HepG2 (cell line): ENCODE data around the gene MYOF. TPM values are rescaled to one million over a fixed set of nuclear protein-coding genes. Genes with fewer than 3 reads are reported as not detected.

Source experiments
- ATAC-seq: fragments of 200-7000 bp; cut with Tn5 transposase; 3 replicates; pipeline ENCODE4 v1.9.1; 2020; ENCODE audit warnings: mild to moderate bottlenecking, moderate library complexity
- BruUV-seq: library from RNA; stranded (reverse); fragments of 400-500 nt; replicated peaks from 2 replicates; lab custom pipeline; 2021; lab: Mats Ljungman, UMichigan
- CTCF ChIA-PET: fragments of 300-600 bp; formaldehyde crosslinking; extraction: SDS; loops from one replicate; lab custom pipeline; 2021; ENCODE audit warnings: low total read pairs, inconsistent platforms, low intra/inter-chr PET ratio; lab: Yijun Ruan, JAX
- POLR2A ChIA-PET: fragments of 350-600 bp; sonication (Branson Sonifier 250); formaldehyde crosslinking; loops from one replicate; lab custom pipeline; 2020; ENCODE audit warnings: antibody characterized with exemption, inconsistent platforms; lab: Yijun Ruan, JAX
- DNase-seq: peaks from one replicate; pipeline ENCODE4 v3.0.0-alpha.2; 2015; ENCODE audit warnings: low spot score
- FAIRE-seq: peaks from 3 replicates; lab custom pipeline; 2011; peaks lifted over from hg19 to GRCh38; lab: Jason Lieb, UNC
- H2AFZ ChIP-seq: one replicate; pipeline ENCODE4 v1.6.1; 2011; ENCODE audit warnings: low read length, inconsistent platforms
- H3K27ac ChIP-seq: fragments of 300-600 bp; 3 replicates; pipeline ENCODE4 v1.8.0; 2011; ENCODE audit warnings: mixed run types, mild to moderate bottlenecking, mixed read lengths, low read length, inconsistent platforms; ENCODE audit not compliant: insufficient read depth; ENCODE audit errors: extremely low read length
- H3K27me3 ChIP-seq, 2 experiments: fragments of 200-600 bp in 1 of 2; 2 replicates in 1 of 2; 3 replicates in 1 of 2; pipeline versions ENCODE4 v1.6.0 to v1.8.0; 2011; ENCODE audit warnings: low read length in 2 of 2, mild to moderate bottlenecking in 2 of 2, moderate library complexity in 2 of 2, inconsistent platforms in 1 of 2; ENCODE audit not compliant: insufficient read depth in 2 of 2, control insufficient read depth in 1 of 2
- H3K36me3 ChIP-seq, 2 experiments: fragments of 200-600 bp in 1 of 2; replicated peaks in 1 of 2; 2 replicates in 1 of 2; 3 replicates in 1 of 2; pipeline versions ENCODE4 v1.5.1 to v1.8.0; 2011; ENCODE audit warnings: low read length in 2 of 2, inconsistent platforms in 1 of 2; ENCODE audit not compliant: insufficient read depth in 2 of 2, control insufficient read depth in 1 of 2
- H3K4me1 ChIP-seq: 2 replicates; pipeline ENCODE4 v1.5.1; 2012; ENCODE audit warnings: low read length, inconsistent platforms; ENCODE audit not compliant: insufficient read depth
- H3K4me2 ChIP-seq: 2 replicates; pipeline ENCODE4 v1.6.0; 2011; ENCODE audit warnings: low read depth, low read length, inconsistent platforms
- H3K4me3 ChIP-seq, 3 experiments: fragments of 200-600 bp in 1 of 3; sonication (generic), shearing (Covaris generic) in 1 of 3; replicated peaks in 1 of 3; 2 replicates each; pipeline ENCODE4 v1.5.1; 2011 to 2016; ENCODE audit warnings: low read length in 3 of 3, inconsistent platforms in 2 of 3, low read depth in 2 of 3, mild to moderate bottlenecking in 2 of 3, control low read depth in 1 of 3, mixed read lengths in 1 of 3; ENCODE audit not compliant: insufficient read depth in 1 of 3
- H3K79me2 ChIP-seq: one replicate; pipeline ENCODE4 v1.6.1; 2011; ENCODE audit warnings: low read length, inconsistent platforms; ENCODE audit not compliant: insufficient read depth
- H3K9ac ChIP-seq: 2 replicates; pipeline ENCODE4 v1.6.0; 2011; ENCODE audit warnings: mild to moderate bottlenecking, low read depth, low read length, inconsistent platforms; ENCODE audit not compliant: insufficient read depth
- H3K9me3 ChIP-seq: 2 replicates; pipeline ENCODE4 v1.5.1; 2012; ENCODE audit warnings: mild to moderate bottlenecking, low read length
- H4K20me1 ChIP-seq: 2 replicates; pipeline ENCODE4 v1.6.0; 2011; ENCODE audit warnings: inconsistent platforms, mild to moderate bottlenecking, low read length, moderate library complexity; ENCODE audit not compliant: insufficient read depth
- GRHL1 ChIP-seq: sonication (generic); formaldehyde crosslinking; conservative IDR thresholded peaks from 2 replicates; pipeline ENCODE4 v1.8.0; 2022; ENCODE audit warnings: missing genetic modification reagents
- HNRNPH1 ChIP-seq: fragments of 200-400 bp; formaldehyde crosslinking; optimal IDR thresholded peaks from 2 replicates; pipeline ENCODE3; 2017; ENCODE audit warnings: mild to moderate bottlenecking, low read depth, low read length
- NAIF1 ChIP-seq: sonication (generic); formaldehyde crosslinking; IDR thresholded peaks from 2 replicates; pipeline ENCODE4 v1.5.0; 2020; ENCODE audit warnings: mild to moderate bottlenecking, missing genetic modification reagents, borderline replicate concordance
- PRPF4 ChIP-seq: fragments of 200-400 bp; formaldehyde crosslinking; IDR thresholded peaks from 2 replicates; pipeline ENCODE4 v1.6.1; 2016; ENCODE audit warnings: low read length, low read depth; ENCODE audit not compliant: poor library complexity, severe bottlenecking
- ZNF549 ChIP-seq: sonication (generic); formaldehyde crosslinking; IDR thresholded peaks from 2 replicates; pipeline ENCODE4 v1.5.0; 2020; ENCODE audit warnings: missing genetic modification reagents
- ZNF629 ChIP-seq: sonication (generic); formaldehyde crosslinking; conservative IDR thresholded peaks from 2 replicates; pipeline ENCODE4 v1.5.0; 2020; ENCODE audit warnings: missing genetic modification reagents
- ZNF883 ChIP-seq: sonication (generic); formaldehyde crosslinking; IDR thresholded peaks from 2 replicates; pipeline ENCODE4 v1.5.1; 2020; ENCODE audit warnings: mild to moderate bottlenecking, missing genetic modification reagents; ENCODE audit errors: not compliant biosample characterization
- WGBS: methylation state at CpG from one replicate; pipeline ENCODE4 v1.1.6; 2017; ENCODE audit warnings: low lambda C conversion rate; 5-methylcytosine and 5-hydroxymethylcytosine counted together
- in situ Hi-C: cut with HindIII; loops from 2 replicates; pipeline ENCODE4 v1.10.0; 2017; ENCODE audit warnings: low pct_unique_long_range_greater_than_20kb; ENCODE audit not compliant: extremely low pct_ligation_motif_present
- intact Hi-C: fragments of 100-400 bp; cut with micrococcal nuclease; formaldehyde crosslinking; loops from one replicate; pipeline ENCODE4 v1.10.0; 2022; ENCODE audit not compliant: unreplicated experiment
- polyA plus RNA-seq, 8 experiments: library from polyadenylated mRNA; depleted of rRNA in 3 of 8; stranded (reverse) in 7 of 8; unstranded in 1 of 8; fragments of >200 nt; fragmentation: Illumina TruSeq in 4 of 8; extraction: Trizol in 4 of 8; gene quantifications; 2 replicates each; pipeline versions ENCODE4 v1.2.1 to v1.2.3, GENCODE V29; 2011 to 2016; ENCODE audit warnings: low read depth in 4 of 8, missing spikeins in 1 of 8, mixed read lengths in 1 of 8; ENCODE audit not compliant: insufficient read depth in 1 of 8
- total RNA-seq, 5 experiments: library from RNA; depleted of rRNA; stranded (reverse); fragments of >200 nt; fragmentation: Illumina TruSeq; extraction: Trizol; gene quantifications; 2 replicates each; pipeline ENCODE4 v1.2.3, GENCODE V29; 2016; ENCODE audit warnings: low read depth in 1 of 5

Gene MYOF
- total and polyA plus RNA-seq, 2 of the 13 experiments (the other 11 are each of a cell fraction or from before 2014, with no cell fraction given), result 0.18 to 0.42 TPM

DNA sequence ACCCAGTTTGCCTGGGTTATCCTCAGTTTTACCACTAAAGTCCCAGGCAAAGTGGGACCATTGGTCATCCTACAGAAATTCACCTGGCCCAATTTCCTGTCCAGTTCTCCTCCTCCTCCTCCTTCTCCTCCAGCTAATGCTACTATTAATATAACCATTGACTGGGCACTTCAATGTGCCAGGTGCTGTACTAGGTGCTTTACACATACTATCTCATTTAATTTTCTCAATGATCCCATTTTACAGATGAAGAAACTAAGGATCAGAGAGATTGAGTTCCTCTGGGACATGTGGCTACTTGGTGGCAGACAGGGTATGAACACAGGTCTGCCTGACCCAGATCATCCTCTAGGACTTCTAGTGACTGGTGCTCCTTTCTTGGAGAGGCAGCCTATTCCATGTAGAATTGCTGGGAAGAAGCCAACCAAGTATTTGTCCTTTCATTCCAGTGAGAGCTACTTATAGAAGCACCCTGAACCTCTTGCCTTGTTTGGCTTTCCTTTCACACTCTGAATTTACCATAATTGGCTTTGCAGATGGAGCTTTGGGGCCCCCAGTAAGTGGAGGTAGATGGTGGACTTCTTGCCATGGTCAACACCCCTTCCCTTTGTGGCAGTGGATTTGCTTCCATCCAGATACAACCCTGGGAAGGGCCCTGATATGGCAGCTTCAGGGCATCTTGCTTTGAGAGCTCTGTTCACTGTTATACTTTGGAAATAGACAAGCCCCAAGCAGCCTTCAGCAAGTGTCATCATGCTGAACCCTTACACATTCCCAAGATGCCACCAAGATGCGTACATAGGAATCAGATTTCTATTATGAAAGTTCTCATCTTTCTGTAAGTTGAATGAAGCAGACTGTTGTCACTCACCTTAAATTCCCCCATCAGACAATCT, 78.7 kb downstream of the MYOF start:
- no peak overlapping the region for H3K4me3 ChIP-seq
- CTCF ChIA-PET, result no interaction called here
- H3K27me3 ChIP-seq, result no peaks in the 10 kb centered on the region; a peak in 1 of 5 replicates
- TF ChIP-seq HNRNPH1, result no peak
- no peak for TF ChIP-seq ZNF883
- TF ChIP-seq ZNF549 (CRISPR knock-in tag), result no peak
- TF ChIP-seq ZNF629 (CRISPR knock-in tag), result peak; percentile 48; the same call in 1 of the 2 replicates
- TF ChIP-seq PRPF4, result no peak
- no peak for TF ChIP-seq NAIF1 (CRISPR knock-in tag)
- no peak for TF ChIP-seq GRHL1 (CRISPR knock-in tag)
- TF ChIP-seq, all 625 proteins: peak for 1
- no peak for DNase-seq
- BruUV-seq, result no TSS peak
- H3K9me3 ChIP-seq, result no peaks in the 10 kb centered on the region
- POLR2A ChIA-PET, result no interaction called here
- no peaks in the 10 kb centered on the region for H3K79me2 ChIP-seq
- H2AFZ ChIP-seq, result no peak overlapping the region
- no peaks in the 10 kb centered on the region for H3K36me3 ChIP-seq
- H3K27ac ChIP-seq, result no peak overlapping the region
- peaks cover 2% of the 10 kb centered on the region for H3K4me1 ChIP-seq
- ATAC-seq, result no peak
- H4K20me1 ChIP-seq, result no peaks in the 10 kb centered on the region
- in situ Hi-C loops, result no loop called here
- 73% methylated on average over 1 of the region's 1 CpG for WGBS
- intact Hi-C loops, result no loop called here
- no peak overlapping the region for H3K9ac ChIP-seq
- H3K4me2 ChIP-seq, result no peak overlapping the region
- no peak for FAIRE-seq
